ENCODE data around the gene WDR86. TPM values are rescaled to one million over a fixed set of nuclear protein-coding genes. Genes with fewer than 3 reads are reported as not detected.

The WDR86 gene
- total RNA-seq, 4 donors from 2014 or later, result 5.4 to 11.8 (median 9.6) TPM

- no peak for TF ChIP-seq POLR2AphosphoS5 (IDR thresholded peaks at IDR 0.05)
- TF ChIP-seq, protein P1, sequence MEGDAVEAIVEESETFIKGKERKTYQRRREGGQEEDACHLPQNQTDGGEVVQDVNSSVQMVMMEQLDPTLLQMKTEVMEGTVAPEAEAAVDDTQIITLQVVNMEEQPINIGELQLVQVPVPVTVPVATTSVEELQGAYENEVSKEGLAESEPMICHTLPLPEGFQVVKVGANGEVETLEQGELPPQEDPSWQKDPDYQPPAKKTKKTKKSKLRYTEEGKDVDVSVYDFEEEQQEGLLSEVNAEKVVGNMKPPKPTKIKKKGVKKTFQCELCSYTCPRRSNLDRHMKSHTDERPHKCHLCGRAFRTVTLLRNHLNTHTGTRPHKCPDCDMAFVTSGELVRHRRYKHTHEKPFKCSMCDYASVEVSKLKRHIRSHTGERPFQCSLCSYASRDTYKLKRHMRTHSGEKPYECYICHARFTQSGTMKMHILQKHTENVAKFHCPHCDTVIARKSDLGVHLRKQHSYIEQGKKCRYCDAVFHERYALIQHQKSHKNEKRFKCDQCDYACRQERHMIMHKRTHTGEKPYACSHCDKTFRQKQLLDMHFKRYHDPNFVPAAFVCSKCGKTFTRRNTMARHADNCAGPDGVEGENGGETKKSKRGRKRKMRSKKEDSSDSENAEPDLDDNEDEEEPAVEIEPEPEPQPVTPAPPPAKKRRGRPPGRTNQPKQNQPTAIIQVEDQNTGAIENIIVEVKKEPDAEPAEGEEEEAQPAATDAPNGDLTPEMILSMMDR (IDR thresholded peaks at IDR 0.05), result no peak
- TF ChIP-seq EP300 (IDR thresholded peaks at IDR 0.05), result no peak
- TF ChIP-seq POLR2A (IDR thresholded peaks at IDR 0.05; ENCODE audit: low read depth), result no peak
- Histone ChIP-seq H3K4me3 (no peak overlapping the region), H3K36me3 (no peaks in the 10 kb centered on the region), H3K27me3 (peaks cover 0 to 33% (median 3%) of the 10 kb centered on the region in 4 donors), H3K4me1 (peaks cover 20 to 42% (median 30%) of the 10 kb centered on the region in 4 donors), H3K27ac (replicated peaks in 1 of 4) (peak overlapping the region in 2 of 4 donors; percentile 34 to 46), H3K9me3 (no peaks in the 10 kb centered on the region)
- intact Hi-C loops (cut with DNase I), result no loop called here
- WGBS, result 89% methylated on average over 10 of the region's 13 CpGs
- no peak for DNase-seq (ENCODE audit: extremely low spot score)
Observed at GRCh38 chr7:151437159-151437553, 27.3 kb upstream of the WDR86 start.

GRCh38 chr7:151436446-151437158, 26.8 kb upstream of the WDR86 start:
- 26% methylated on average over 6 of the region's 9 CpGs for WGBS
- intact Hi-C loops (cut with DNase I), result no loop called here
- Histone ChIP-seq H3K27ac (replicated peaks in 1 of 4) (peak overlapping the region in 3 of 4 donors; percentile 18 to 46 (median 44)), H3K4me3 (no peak overlapping the region), H3K36me3 (no peaks in the 10 kb centered on the region), H3K4me1 (peaks cover 20 to 38% (median 30%) of the 10 kb centered on the region in 4 donors), H3K27me3 (peaks cover 0 to 35% (median 3%) of the 10 kb centered on the region in 4 donors), H3K9me3 (no peaks in the 10 kb centered on the region)
- TF ChIP-seq EP300 (IDR thresholded peaks at IDR 0.05) (no peak), POLR2AphosphoS5 (IDR thresholded peaks at IDR 0.05) (peak in 1 of 2 donors; percentile 23)
- TF ChIP-seq, protein P1 (IDR thresholded peaks at IDR 0.05), result no peak
- DNase-seq (ENCODE audit: extremely low spot score), result no peak

DNA sequence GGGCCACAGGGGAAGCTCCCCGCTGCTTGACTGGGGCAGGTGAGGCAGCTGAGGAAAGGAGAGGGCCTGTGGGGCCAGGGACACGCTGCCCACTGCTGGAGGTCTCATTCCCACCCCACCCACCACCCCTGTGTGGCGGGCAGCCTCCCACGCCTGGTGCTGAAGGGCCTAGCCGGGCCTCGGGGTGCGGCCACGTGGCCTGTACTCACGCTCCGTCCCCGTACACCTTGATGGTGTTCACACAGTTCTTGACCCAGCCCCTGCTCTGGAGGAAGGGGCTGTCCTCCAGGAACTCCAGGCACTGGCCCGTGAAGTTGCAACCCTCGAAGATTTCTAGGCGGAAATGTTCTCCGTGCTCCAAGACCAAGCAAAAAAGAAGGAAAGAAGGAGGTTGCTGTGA, 26.1 kb upstream of the WDR86 start:
- WGBS, result 93% methylated on average over 8 of the region's 15 CpGs
- peak overlapping the region in 3 of 4 donors; percentile 12 to 44 (median 18) for H3K27ac ChIP-seq (replicated peaks in 1 of 4)
- H3K9me3 ChIP-seq, result no peaks in the 10 kb centered on the region
- TF ChIP-seq, protein P1 (IDR thresholded peaks at IDR 0.05), result no peak
- TF ChIP-seq EP300 (IDR thresholded peaks at IDR 0.05), result no peak
- no peak for TF ChIP-seq POLR2AphosphoS5 (IDR thresholded peaks at IDR 0.05)
- TF ChIP-seq POLR2A (IDR thresholded peaks at IDR 0.05; ENCODE audit: low read depth), result no peak
- H3K27me3 ChIP-seq, result peaks cover 0 to 34% (median 3%) of the 10 kb centered on the region in 4 donors
- no peaks in the 10 kb centered on the region for H3K36me3 ChIP-seq
- no peak overlapping the region for H3K4me3 ChIP-seq
- H3K4me1 ChIP-seq, result peaks cover 16 to 32% (median 24%) of the 10 kb centered on the region in 4 donors
- no peak for DNase-seq (ENCODE audit: extremely low spot score)
- intact Hi-C loops (cut with DNase I), result no loop called here

- Histone ChIP-seq H3K4me3 (no peak overlapping the region), H3K9me3 (no peaks in the 10 kb centered on the region), H3K27ac (replicated peaks in 1 of 4) (no peak overlapping the region), H3K27me3 (peaks cover 0 to 28% (median 3%) of the 10 kb centered on the region in 4 donors), H3K36me3 (no peaks in the 10 kb centered on the region), H3K4me1 (peaks cover 11 to 25% (median 17%) of the 10 kb centered on the region in 4 donors)
- TF ChIP-seq POLR2A (IDR thresholded peaks at IDR 0.05; ENCODE audit: low read depth) (no peak), EP300 (IDR thresholded peaks at IDR 0.05) (no peak), POLR2AphosphoS5 (IDR thresholded peaks at IDR 0.05) (no peak)
- TF ChIP-seq, protein P1 (IDR thresholded peaks at IDR 0.05), result no peak
- DNase-seq (ENCODE audit: extremely low spot score), result no peak
- WGBS, result 93% methylated on average over 15 of the region's 20 CpGs
- intact Hi-C loops (cut with DNase I), result no loop called here
Observed at GRCh38 chr7:151435103-151435916, 25.5 kb upstream of the WDR86 start.

Measured in esophagus muscularis mucosa (tissue), 4 donors.